ENCODE measurements around the gene NECAB3. TPM values are rescaled to one million over a fixed set of nuclear protein-coding genes. Genes with fewer than 3 reads are reported as not detected.

The NECAB3 gene
- total RNA-seq, 2 experiments from 2014 or later, result 62.4 to 79.4 TPM

GRCh38 chr20:33673410-33674293, 576 bp downstream of the NECAB3 start:
- Histone ChIP-seq H2AFZ (ENCODE audit: low read length) (no peak overlapping the region), H4K20me1 (ENCODE audit: insufficient read depth, low read length) (no peaks in the 10 kb centered on the region), H3K9me3 (ENCODE audit: low read length) (no peaks in the 10 kb centered on the region), H3K4me1 (ENCODE audit: insufficient read depth, low read length, poor library complexity, severe bottlenecking) (peaks cover 59% of the 10 kb centered on the region), H3K36me3 (ENCODE audit: insufficient read depth, low read length) (peaks cover 65% of the 10 kb centered on the region), H3K79me2 (ENCODE audit: insufficient read depth, low read depth, low read length) (peaks cover 16% of the 10 kb centered on the region; the same call in 1 of the 2 replicates), H3K4me2 (ENCODE audit: low read length) (peak overlapping the region; percentile 94), H3K27ac (ENCODE audit: low read depth, low read length, poor library complexity, severe bottlenecking) (peak overlapping the region; percentile 68), H3K4me3 (ENCODE audit: low read depth, low read length, poor library complexity, severe bottlenecking) (peak overlapping the region; percentile 84), H3K9me2 (ENCODE audit: insufficient read depth, low read length) (no peaks in the 10 kb centered on the region)
- no TSS peak for BruUV-seq (replicated peaks)
- no peak for DNase-seq (ENCODE audit: low spot score)
- TF ChIP-seq CTCF (conservative IDR thresholded peaks at IDR 0.05; ENCODE audit: low read length) (no peak), EZH2phosphoT487 (IDR thresholded peaks at IDR 0.05; ENCODE audit: borderline replicate concordance, low read depth, low read length) (no peak)
- POLR2A ChIA-PET, result interaction anchor here (0.5 kb wide), 1 partner anchor 288 kb away, joined by 3 read pairs; no protein-coding TSS in a partner anchor
- CTCF ChIA-PET (ENCODE audit: unreplicated experiment), result no interaction called here
- intact Hi-C loops (cut with micrococcal nuclease; ENCODE audit: unreplicated experiment), result loop anchor here (2.0 kb wide), 1 partner anchor 57 kb away; the partner anchor contains the start of gene ZNF341

GRCh38 chr20:33673114-33673409, 1.2 kb downstream of the NECAB3 start:
- Histone ChIP-seq H4K20me1 (ENCODE audit: insufficient read depth, low read length) (0 out of 2 replicates have a peak, but pooled peaks cover 5% of the 10 kb centered on the region), H3K79me2 (ENCODE audit: insufficient read depth, low read depth, low read length) (peaks cover 17% of the 10 kb centered on the region; the same call in 1 of the 2 replicates), H3K9me3 (ENCODE audit: low read length) (no peaks in the 10 kb centered on the region), H3K4me2 (ENCODE audit: low read length) (peak overlapping the region; percentile 94), H2AFZ (ENCODE audit: low read length) (no peak overlapping the region), H3K36me3 (ENCODE audit: insufficient read depth, low read length) (peaks cover 65% of the 10 kb centered on the region), H3K4me3 (ENCODE audit: low read depth, low read length, poor library complexity, severe bottlenecking) (peak overlapping the region; percentile 84), H3K9me2 (ENCODE audit: insufficient read depth, low read length) (no peaks in the 10 kb centered on the region), H3K27ac (ENCODE audit: low read depth, low read length, poor library complexity, severe bottlenecking) (peak overlapping the region; percentile 68), H3K4me1 (ENCODE audit: insufficient read depth, low read length, poor library complexity, severe bottlenecking) (peaks cover 61% of the 10 kb centered on the region)
- ChIA-PET POLR2A (interaction anchor here (0.5 to 1.0 kb wide), 2 partner anchors 12 to 287 kb away, joined by 3 to 6 read pairs; no protein-coding TSS in a partner anchor), CTCF (ENCODE audit: unreplicated experiment) (no interaction called here)
- DNase-seq (ENCODE audit: low spot score), result no peak
- TF ChIP-seq CTCF (conservative IDR thresholded peaks at IDR 0.05; ENCODE audit: low read length) (no peak), EZH2phosphoT487 (IDR thresholded peaks at IDR 0.05; ENCODE audit: borderline replicate concordance, low read depth, low read length) (no peak)
- intact Hi-C loops (cut with micrococcal nuclease; ENCODE audit: unreplicated experiment), result no loop called here
- no TSS peak for BruUV-seq (replicated peaks)
